Hippocampal formation (tissue), 2 donors: ENCODE data around the gene PEX1.
"Not testable (repeated sequence)": the region's sequence is repeated elsewhere in the genome, so short reads cannot be mapped to it uniquely, and the experiment has no call there.

Source experiments
- DNase-seq, 2 donors: peaks; one replicate each; lab custom pipeline; 2025; lab: John Stamatoyannopoulos, UW

The PEX1 gene

DNA sequence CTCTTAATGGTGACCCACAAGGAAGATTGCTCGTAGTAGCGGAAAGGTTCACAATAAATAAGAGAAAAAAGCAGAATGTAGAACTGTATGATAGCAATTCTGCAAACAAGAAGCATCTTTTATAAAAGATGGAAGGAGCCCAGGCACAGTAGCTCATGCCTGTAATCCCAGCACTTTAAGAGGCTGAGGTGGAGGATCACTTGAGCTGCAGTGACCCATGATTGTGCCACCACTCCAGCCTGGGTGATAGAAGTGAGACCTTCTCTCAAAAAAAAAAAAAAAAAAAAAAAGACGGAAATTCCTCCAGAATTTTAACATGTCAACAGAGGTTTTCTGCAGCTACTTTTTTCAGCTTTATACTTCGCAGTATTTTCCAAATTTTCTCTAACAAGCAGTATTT, 67.8 kb downstream of the PEX1 start:
- no peak for DNase-seq

DNA sequence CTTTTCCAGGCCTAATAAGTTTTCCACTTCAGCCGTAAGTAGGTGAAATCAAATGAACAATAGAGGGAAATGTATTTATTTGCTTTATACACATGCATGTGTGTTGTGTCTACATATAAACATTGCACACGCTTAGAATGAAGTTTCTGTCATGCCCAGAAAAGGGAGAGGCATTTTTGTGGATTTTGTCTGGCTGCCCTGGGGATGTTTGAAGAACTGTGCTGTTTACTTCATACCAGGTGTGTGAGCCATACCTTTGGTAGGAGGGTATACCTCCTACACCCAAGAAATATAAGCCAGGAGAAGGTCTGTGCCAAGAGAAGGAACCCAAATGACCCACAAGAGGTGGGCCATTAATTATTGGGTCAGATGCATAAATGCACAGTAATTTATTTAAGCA, 68.2 kb downstream of the PEX1 start:
- no peak for DNase-seq

DNA sequence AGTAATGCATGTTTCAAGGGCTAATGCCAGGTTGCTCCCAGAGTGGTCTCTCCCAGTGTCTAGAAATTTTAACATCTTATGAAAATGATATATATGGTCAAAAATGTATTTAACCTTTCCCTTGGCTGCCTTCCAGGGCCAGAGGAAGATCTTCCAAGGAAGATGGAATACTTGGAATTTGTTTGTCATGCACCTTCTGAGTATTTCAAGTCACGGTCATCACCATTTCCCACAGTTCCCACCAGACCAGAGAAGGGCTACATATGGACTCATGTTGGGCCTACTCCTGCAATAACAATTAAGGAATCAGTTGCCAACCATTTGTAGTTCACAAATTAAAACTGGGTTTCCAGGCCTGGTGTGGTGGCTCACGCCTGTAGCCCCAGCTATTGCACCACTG, 72.1 kb downstream of the PEX1 start:
- DNase-seq = no peak

DNA sequence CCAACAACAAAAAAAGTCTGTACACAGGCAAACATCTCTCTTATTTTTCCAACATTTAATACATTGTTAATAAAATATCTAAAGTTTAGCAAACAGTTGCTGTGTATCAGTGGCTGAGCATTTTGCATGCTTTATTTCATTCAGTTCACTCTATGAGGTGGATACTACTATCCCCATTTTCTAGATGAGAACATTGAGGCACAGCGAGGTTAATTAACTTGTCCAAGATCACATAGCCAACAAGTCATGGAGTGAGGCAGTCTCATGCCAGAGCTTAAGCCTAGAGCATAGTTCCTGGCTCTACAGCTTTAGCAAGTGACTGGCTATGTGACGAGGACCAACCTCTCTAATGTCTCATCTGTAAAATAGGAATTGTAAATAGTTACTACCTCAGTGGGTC, 76.7 kb downstream of the PEX1 start:
- DNase-seq = no peak

DNA sequence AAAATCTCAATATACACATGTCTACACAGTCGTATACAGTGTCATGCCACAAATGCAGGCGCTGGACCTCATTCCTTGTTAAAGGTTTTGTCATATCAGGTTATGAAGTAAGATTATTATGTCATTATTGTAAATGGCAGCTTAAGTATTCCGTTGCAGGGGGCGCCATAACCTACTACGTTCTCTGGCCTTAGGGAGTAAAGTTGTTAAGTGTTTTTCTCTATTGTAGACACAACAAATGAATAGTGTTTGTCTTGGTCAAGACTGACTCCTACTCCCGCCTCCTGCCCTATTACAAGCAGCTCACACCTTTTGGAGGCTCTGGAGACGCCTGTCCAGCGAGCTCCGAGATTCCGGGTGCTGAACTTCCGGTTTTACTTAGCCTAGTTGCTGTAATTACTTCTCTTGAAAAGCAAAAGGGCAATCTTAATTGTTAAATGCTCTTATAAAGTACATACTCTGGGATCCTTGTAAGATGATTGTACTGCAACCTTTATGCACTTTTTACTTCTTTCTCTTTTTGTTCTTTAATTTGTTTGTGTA, 80.0 kb downstream of the PEX1 start:
- peak; percentile 26 to 58 for DNase-seq

DNA sequence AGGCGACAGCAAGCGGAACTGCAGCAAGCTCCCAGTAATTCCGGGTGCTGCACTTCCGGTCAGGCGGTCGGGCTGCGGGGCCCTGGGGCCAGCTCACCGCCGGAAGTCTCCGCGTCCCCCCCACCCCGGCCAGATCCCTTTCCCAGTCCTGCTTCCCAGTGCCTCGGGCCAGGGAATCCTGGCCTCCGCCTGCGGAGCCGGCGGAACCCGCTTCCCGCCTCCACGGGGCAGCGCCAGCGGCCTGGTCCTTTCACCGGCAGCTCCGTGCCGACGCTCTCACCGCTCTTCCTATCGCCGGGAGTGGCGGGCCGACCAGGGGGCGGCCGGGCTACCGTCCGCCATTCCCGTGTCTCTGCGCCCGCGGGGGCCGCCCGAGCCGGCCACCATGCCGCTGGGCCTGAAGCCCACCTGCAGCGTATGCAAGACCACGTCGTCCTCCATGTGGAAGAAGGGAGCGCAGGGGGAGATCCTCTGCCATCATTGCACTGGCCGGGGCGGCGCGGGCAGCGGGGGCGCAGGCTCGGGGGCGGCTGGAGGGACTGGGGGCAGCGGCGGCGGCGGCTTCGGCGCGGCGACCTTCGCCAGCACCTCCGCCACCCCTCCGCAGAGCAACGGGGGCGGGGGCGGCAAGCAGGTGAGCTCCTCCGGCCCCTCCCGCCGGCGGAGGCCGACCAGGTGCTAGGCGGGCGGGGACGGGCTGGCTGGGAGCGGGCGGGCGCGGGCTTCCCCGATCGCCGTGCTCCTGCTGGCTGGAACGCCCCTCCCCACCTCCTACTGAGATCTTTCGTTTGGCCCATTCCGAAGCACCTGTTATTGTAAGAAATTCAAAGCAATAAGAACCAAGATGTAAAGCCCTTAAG, 80.7 kb downstream of the PEX1 start, which contains the start of gene GATAD1:
TSS of gene GATAD1 (plus strand) at position 138 of the 860 bp plus-strand sequence. CDS start at position 386, 248 bp downstream.
- peak; percentile 90 for DNase-seq

DNA sequence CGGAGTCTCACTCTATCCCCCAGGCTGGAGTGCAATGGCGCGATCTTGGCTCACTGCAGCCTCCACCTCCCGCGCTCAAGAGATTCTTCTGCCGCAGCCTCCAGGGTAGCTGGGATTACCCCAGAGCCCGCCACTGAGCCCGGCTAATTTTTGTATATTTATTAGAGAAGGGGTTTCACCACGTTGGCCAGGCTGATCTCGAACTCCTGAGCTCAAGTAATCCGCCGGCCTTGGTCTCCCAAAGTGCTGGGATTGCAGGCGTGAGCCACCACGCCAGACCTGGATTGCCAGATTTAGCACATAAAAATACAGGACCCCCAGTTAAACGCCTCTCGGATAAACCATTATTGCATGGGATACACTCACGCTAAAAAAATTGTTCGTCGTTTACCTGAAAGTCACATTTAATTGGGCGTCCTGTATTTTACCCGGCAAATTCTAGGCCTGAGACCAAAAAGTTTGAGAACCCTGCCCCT, 81.4 kb downstream of the PEX1 start:
- DNase-seq = no peak

DNA sequence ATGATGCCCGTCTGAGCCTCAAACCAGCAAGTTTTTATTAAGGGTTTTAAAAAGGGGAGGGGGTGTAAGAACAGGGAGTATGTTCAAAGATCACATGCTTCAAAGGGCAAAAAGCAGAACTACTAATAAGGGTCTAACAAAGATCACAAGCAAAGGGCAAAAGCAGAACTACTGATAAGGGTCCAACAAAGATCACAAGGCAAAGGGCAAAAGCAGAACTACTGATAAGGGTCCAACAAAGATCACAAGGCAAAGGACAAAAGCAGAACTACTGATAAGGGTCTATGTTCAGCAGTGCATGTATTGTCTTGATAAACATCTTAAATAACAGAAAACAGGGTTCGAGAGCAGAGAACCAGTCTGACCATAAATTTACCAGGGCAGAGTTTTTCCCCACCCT, 85.6 kb downstream of the PEX1 start:
- DNase-seq = not testable (repeated sequence)

DNA sequence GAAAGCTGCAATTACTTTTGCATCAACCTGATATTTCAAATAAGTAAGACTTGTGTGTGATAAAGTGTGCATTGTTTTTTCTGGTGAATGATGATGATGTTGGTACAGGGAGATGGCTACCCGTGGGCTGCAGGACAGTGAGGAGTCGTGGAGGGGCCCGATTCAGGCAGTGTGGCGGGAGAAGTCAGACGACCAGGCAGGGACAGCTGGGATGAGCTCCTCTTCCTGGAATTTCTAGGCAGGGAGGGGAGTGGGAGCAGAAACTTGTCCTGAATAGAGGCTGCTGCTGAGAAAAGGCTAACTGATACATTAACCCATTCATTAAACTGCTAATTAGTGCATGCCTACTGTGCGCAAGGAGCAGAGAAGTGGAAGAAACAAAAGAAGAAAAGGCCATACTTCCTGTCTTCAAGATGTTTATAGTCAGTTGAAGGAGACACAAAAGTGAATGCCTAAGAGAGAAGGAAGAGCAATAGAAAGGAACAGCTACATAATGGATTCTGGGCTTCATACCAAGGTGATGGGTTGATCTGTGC, 90.3 kb downstream of the PEX1 start:
- DNase-seq = no peak
